Stimulated activated CD4-positive, alpha-beta T cell treated with anti-CD3 and anti-CD28 coated beads, Interleukin-1b, Interleukin-23, amount 100 ng/mL, for 4 hours (primary cell): ENCODE measurements around the gene ZDHHC8.
A peak's percentile ranks its signal among the peaks of the same experiment; 100 is the strongest.

Experiments used
- DNase-seq, 2 donors: peaks; one replicate each; pipeline ENCODE4 v3.0.0-alpha.2; 2020; ENCODE audit warnings: low read depth in 2 of 2

Gene ZDHHC8

DNA sequence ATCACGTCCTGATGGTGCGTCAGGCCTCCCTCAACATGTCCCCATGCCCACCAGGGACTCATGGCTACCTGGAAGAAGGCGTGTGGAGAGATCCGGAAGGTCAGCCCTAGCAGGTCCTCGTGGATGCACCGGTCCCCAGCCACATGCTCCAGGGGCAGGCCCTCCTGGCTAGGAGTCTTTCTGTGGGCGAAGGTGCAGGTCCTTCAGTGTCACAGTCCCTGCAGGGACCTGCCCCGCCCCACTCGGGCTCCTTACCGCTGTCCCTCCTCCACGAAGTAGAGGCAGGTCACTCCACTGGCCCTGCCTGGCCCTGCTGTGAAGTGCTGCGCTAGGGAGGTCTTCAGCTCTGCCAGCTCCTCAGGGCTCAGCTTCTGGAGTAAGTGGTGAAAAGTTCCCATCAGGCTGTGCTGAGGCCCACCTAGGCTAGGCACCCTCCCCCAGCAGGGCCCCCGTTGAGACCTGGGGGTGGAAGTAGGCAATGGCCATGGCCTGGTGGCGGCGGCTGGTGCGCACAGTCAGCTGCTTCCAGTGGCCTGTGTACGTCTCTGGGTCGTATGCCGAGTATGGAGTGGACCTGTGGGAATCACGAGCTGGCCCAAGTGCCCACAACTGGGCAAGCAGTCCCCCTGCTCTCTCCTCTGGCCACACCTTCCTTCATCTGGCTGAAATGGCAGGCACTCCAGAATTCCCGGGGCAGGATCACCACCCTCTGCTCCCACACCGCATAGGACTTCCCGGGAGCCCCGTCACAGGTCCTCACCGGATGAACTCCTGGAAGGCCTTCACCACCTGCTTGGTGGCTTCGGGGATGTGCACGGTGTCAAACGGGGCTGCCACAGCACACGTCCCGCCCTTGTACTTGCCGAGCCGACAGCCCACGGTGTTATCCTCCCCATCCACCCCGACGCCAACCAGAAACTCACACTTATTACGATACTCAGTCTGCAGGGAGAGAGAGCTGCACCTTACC is 16.8 kb upstream of the ZDHHC8 start:
- no peak for DNase-seq

DNA sequence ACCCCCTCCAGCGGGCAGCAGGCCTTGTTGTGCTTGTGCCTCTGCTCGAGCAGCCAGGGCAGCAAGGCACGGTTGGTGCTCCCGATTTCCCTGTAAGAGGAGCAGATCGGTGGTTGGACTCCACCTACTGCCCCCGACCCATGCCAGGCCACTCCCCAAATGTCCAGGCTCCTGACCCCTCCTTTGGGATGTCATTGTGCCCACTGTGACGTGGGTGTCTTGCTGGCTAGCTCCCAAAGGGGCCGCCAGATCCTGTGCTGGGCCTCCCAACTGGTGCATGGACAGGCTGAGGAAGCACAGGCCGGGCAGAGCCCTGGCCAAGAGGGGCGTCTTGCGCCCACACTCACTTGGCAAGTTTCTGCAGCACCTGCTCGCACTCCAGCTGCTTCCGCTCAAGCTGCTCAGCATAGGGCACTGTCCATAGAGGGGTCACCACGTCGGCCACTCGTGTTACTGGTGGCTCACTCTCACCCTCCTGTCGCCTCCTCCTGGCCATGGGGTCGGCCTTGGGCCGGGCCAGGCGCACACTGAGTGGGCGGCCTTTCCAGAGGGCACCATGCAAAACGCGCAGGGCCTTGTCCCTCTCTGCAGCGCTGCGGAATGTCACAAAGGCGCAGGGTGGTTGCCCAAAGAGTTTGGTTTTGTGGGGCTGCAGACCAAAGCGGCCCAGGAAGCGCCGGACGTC is 15.8 kb upstream of the ZDHHC8 start, which contains the start of gene RANBP1:
Gene RANBP1 (plus strand): TSS at position 414 of the 685 bp plus-strand sequence. CDS start 81 bp downstream, at position 495.
- DNase-seq: no peak

DNA sequence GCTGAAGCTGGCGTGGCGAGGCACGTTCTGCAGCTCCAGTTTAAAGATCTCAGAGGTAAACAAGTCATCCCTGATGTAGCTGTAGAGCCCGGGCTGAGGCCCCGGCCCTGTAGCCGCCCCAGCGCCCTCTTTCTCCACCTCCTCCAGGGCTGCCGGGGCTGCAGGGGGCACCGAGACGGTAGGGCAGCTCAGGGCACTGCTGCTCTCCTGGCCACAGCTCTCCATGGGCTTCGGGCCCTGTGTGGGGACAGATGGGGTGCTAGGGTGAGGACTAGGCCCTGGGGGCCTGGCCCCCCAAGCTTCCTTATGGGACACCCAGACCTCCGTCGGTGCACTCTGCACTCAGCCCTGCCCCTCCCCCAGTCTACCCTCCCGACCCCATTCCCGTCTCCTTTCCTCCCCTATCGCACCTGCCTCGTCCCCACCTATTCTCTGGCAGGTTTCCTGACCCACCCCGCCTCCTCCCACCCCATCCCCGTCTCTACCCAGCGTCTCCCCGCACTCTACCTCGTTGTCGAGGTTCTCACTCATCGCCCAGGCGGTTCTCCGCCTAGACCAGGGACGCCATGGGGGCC is 15.1 kb upstream of the ZDHHC8 start:
- DNase-seq: no peak

DNA sequence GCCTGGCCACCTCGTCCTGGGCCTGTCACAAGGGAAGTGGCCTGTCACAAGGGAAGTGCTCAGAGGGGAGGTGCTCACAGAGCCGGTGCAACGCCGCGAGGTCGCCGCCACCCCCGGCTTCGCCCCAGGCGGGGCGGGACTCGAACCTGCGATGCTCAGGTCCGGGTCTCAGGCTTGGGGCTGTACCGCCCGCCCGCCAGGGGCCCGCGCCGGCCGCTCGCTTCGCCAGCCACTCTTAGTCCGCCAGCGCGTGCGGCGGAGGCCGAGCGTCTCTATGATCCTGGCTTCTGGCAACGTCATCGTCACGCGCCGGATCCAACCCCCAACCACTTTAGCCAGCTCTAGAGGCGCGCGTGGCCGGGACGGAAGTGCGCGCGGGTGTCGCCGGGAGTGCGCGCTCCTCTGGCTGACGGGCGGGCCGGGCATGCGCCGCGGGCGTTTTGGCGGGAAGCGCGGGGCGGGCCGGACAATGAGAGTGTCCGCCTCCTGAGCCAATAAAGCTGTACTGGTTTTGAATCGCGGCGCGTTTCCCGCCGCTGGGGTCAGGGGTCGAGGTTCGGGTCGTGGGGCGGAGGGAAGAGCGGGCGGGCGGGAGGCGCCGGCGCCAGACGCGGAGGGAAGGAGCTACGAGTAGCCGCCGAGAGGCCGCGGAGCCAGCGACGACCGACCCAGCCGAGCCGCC is 14.5 kb upstream of the ZDHHC8 start, which contains the start of gene TRMT2A:
Gene TRMT2A (minus strand): TSS at position 276 of the 682 bp plus-strand sequence. CDS start 320 bp downstream, outside the sequence.
- DNase-seq: peak; percentile 91 to 95

DNA sequence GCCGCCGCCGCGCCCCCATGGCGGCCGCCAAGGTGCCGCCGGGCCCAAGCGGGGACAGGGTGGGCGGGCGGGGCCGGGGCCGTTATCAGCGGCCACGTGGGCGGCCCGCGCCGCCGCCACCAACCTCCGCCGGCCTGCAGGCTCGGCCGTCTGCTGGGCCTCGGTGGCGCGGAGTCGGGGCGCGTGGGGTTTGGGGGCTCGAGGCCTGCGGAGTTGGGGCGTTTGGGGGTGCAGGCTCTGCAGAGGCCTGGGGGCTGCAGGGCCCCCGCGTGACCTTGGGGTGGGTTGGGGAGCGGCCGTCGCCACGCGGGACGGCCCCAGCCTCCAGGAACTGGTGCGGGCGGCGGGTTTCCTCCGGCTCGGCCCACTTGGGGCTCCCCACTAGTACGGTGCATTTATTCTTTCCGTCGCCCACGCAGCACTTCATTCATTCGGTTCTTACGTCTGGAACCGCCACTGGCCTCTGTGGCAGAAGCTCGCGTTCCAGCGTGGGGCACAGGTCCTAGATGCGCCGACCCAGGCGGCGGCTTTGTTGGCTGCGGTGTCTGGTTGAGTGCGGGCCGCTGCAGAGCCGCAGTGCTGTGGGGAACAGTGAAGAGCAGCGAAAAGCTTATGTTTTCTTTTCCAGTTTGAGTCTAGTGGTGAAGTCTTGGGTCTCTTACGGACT is 13.8 kb upstream of the ZDHHC8 start:
- DNase-seq: peak; percentile 72 to 73

DNA sequence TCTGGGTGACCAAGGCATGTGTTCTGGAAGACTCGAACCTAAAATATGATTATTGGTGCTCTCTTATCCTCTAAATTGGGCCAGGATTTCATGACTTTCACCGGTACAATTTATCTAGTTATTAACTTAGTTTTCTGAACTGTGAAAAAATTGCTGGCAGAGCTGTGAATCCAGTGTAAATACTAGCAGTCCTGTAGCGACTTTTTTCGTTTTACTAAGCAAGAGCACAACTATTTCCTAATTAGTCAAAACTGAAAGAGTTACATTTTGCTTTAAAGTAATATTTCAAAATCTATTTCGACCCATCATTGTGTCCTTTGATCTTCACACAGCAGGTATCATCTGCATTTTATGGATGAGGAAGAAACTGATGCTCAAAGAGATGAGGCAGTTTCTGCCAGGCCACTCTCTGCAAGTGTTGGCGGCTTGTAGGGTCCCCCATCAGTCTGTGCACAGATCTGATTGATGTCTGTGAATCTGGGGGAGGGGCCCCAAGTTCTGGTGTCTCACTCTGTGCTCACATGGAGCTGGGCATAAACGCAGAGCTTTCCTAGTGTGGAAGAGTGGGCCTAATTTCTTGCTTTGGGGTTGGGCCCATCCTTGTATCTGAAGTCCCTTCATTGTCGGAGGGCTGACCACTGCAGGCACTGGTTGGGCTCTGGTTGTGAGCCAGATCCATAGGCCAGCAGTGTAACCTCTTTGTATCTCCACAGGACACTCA is 13.1 kb upstream of the ZDHHC8 start:
- DNase-seq: no peak

DNA sequence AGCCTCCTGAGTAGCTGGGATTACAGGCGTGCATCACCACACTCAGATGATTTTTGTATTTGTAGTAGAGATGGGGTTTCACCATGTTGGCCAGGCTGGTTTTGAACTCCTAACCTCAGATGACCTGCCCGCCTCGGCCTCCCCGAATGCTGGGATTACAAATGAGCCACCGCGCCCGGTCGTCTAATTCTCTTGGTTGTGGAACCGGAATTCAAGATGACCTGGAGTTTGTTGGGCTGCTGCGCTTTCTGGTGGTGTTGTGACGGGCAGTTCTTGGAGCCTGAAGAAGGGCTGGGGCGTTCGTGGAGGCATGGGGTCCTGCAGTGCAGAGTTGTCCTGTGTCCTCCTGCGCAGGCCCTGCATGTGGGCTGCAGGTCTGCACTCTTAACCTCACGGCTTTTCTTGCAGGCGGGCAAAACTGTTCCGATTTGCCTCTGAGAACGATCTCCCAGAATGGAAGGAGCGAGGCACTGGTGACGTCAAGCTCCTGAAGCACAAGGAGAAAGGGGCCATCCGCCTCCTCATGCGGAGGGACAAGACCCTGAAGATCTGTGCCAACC is 9.7 kb upstream of the ZDHHC8 start:
- DNase-seq: no peak

DNA sequence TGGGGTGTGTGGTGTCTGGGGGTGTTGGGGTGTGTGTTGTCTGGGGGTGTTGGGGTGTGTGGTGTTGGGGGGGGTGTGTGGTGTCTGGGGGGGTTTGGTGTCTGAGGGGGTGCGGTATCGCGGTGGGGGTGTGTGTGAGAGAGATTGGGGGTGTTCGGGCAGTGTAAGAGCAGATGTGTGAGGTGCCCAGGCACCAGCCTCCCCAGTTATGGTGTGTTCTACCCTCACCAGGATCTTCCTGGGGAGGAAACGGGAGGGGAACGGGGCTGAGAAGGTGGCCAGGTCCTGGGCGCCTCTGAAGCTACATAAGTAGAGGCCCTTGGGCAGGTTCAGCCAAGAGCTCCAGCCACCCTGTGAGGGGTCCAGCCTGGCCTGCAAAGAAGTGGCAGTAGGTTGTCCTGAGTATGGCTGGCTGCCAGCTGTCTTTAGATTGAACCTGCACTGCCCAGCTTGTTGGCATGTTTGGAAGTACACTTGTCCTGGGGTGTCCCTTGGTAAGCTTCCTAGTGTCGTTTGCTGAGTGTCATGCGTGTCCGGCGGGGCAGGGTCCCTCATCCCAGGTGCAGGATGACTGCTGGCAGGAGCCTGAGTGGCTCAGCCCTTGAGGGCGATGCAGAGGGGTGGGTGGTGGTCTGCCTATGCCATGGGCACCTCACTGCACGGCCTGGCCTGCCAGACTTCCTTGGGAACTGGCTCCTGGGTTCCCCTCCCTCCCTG is 8.1 kb upstream of the ZDHHC8 start:
- no peak for DNase-seq

DNA sequence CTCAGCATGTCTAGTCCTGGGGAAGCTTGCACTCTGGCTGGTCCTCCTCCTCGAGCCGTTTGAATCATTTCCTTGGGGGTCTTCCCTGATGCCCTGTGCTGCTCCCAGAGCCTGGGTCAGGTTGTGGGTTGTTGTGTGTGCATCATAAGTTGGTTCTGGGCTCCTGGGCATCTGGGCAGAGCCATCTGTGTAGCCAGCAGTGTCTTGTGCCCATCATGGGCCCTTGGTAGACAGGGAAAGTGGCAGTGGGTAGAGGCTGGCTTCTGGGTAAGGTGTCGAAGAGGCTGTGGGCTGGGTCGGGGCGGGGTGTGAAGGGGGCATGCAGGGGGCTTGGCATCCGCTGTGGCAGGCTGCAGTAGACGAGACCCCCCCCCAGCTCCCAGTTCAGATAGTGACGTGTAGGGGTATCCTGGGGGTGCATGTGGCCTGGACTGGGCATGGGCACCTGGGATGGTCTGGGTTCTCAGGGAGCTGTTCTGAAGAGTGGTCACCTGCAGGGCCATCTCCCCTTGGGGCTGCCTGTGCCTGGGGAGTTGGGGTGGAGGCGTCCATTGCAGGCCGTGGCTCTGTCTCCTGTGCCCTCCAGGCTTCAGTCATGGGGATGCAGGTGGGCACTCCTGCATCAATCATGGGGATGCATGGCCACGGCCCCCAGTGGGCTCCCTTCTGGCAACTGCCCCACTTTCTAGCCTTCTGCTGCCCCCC is 7.4 kb upstream of the ZDHHC8 start:
- DNase-seq: no peak

DNA sequence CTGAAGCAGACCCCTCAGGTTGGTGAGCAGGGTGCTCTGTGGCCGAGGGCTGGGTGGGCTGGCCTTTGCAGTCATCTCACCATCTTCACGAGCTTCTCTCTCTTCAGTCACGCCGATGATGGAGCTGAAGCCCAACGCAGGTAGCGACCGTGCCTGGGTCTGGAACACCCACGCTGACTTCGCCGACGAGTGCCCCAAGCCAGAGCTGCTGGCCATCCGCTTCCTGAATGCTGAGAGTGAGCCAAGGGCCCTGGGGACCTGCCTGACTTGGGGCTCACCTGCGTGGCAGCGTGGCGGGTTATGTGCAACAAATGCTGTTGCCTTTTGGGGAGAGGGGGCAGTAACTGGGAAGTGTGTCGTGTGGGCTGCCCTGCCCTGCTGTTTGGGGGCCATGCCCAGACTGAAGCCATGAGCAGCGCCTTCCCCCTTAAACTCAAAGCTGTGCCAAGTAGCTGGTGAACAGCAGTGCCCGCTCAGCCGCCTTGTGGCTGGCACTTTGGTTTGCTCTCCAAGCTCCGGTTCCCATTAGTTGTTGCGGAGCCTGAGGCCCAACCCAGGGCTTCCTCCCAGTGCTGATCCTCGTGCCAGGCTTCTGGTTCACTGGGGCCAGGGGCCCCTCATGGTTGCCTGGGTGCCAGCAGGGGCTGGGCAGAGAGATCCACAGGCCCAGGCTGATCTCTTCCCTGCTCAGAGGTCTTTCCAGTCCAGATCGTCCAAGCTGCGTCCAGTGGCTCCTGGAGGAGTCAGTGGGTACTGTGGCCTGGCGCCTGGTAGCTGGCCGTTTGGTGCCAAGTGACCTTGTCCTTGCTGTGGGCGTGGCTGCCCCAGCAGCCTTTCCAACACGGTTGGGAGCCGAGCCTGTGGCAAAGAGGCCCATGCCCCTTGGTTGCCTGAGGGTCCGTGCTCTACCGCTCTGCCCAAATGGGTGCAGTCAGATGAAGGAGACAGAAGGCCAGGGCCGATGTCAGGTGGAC is 6.1 kb upstream of the ZDHHC8 start:
- DNase-seq: no peak

DNA sequence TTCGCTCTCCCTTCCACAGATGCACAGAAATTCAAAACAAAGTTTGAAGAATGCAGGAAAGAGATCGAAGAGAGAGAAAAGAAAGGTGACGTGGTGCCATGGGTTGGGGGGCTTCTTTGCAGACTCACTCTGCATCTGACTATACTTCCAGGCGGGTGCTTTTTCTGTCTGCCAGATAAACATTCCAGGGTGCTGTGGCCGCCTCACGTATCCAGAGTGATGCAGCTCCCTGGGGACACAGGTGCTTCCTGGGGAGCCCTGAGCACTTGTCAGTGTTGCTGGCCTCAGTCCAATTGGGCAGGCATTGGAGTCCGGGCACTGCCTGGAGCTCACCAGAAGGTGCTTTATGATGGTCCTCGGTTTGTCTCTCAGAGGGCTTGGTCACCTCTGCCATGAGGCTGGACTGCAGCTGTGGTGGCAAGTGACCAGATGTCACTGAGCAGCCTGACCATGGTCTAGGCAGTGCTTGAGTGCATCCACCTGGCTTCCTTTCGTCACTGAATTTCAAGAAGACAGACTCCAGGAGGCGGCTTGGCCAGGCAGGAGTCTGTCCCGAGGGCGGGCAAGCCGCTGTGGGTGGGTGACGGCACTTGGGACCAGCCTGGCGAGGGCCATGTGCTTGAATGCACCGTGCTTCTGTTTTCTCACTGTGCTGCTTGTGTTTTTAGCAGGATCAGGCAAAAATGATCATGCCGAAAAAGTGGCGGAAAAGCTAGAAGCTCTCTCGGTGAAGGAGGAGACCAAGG is 5.1 kb upstream of the ZDHHC8 start:
- DNase-seq: no peak

DNA sequence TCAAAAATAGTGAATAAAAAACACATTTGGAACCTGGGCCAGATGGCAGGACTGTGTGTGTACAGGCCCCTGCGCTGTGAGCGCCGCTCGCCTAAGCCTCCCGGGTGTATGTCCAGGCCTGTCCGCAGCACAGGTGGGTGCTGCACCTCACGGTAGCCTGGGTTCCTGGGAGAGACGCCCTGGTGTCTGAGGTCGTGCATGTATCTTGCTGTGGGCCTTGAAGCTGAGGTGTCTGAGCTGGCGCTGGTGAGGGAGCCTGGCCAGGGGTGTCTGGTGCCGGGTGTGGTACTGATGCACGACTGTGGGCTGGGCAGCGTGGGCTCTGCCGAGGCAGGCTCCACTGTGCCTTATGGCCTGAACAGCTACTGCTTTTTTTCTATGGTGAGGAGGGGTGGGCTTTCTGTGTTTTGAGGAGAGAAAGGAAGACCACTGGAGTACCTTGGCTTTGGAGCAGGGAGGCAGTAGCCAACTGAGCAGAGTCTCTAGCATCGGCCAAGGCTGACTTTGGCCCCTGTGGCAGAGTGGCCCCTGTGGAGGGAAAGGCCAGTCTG is 4.2 kb upstream of the ZDHHC8 start:
- DNase-seq: no peak

DNA sequence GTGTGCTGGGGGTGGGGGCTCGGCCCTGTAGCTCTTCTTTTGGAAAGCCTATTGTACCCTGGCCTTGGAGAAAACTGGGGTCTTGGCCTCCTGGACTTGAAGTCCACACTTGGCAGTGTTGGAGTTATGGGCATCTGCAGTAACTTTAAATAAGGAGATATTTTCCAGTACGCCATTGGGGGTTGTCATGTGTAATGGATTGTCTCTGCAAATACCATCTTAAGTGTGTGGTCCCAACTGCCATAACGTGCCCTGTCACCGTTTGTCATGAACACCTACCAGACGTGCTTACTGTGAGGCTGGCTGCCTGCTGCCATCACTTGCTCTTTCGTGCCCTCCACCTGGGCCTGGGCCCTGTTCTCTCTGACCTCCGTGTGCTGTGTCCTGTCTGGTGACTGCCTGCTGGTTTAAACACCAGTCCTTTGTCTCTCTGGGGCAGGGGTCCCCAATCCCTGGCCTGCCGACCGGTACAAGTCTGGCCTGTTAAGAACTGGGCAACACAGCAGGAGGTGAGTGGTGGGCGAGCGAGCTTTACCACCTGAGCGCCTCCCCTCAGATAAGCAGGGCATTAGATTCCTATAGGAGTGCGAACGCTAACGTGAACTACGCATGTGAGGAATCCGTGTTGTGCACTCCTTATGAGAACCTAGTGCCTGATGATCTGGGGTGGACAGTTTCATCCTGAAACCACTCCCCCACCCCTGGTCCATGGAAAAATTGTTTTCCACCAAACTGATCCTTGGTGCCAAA is 3.6 kb upstream of the ZDHHC8 start:
- no peak for DNase-seq

DNA sequence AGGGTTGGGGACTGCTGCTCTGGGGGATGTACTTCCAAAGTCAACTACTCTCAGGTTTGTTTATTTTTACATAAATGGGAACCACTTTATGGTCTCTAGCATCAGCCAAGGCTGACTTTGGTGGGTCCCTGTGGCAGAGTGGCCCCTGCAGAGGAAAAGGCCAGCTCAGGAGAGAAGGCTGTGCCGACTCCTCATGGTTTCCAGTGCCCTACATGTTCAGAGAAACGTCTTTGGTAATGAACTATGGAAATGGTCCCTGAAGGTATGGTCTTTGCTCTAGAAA is 3.0 kb upstream of the ZDHHC8 start:
- DNase-seq: no peak

DNA sequence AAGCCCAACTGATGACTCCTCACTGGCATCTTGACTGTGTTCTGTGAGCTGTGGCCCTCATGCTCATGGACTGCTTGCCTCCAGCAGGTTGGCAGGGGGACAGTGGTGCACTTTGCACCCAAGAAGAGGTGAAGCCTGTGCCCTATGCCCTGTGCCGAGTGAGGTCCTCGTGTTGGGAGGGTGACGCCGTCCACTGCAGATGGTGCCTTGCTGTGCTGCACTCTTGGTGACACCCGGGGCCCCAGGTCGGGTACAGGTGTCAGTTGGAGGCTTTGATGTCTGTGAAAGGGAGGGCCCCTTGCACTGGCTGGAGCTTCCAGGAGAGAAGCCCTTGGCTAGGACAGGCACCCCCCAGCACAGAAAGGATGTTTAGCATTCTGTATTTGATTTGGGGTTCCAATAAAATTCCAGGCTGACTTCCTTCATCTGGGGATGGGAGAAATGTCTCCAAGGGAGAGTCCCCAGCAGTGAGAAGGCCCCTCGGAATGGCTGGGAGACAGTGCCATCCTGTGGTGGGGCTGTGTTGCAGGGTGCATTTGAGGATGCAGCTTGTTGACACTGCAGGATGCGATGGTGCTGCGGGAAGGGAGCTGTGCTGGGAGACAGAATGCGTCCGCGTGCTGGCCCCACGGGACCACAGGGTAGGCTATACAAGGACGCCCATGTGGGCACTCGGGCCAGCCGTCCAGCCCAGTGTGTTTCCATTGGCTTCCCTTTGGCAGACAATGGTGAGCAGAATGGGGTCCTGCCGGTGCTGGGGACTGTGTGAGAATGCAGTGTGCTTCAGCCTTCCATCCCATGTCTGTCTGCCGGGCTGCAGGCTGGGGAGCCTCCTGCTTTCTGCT is 2.5 kb upstream of the ZDHHC8 start:
- DNase-seq: peak; percentile 40 to 43

DNA sequence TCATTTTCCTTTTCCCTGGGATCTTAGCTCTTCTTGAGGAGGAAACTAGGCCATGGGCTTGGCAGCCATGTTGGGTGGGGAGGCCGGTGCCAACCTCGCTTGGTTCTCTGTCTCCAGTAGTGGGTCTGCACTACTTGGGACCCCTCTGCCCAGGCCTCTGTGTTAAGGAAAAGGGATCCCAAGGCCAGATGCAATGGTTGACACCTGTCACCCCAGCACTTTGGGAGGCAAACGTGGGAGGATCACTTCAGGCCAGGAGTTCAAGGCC is 1.9 kb upstream of the ZDHHC8 start:
- DNase-seq: no peak
